ENCODE data around the gene SCN2A. TPM values are rescaled to one million over a fixed set of nuclear protein-coding genes. Genes with fewer than 3 reads are reported as not detected.

SCN2A gene
- total RNA-seq: 2.7 TPM

DNA sequence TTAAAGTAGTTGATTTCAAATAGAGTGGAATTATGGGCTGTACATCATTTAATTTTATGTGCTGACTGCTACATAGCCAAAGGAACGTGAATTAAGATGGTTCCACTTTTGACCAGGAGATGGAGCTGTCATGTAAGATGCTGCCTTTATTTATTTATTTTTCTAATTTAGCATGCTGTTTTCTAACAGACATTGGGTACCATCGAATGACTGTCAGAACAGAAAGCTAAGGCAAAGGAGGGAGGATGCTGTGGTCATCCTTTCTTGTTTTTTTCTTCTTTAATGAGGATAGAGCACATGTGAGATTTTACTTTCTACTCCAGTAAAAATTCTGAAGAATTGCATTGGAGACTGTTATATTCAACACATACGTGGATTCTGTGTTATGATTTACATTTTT, at the start of gene SCN2A:
TSS of gene SCN2A (plus strand) at position 185 of the 400 bp plus-strand sequence. CDS start 56,410 bp downstream, outside the sequence.

DNA sequence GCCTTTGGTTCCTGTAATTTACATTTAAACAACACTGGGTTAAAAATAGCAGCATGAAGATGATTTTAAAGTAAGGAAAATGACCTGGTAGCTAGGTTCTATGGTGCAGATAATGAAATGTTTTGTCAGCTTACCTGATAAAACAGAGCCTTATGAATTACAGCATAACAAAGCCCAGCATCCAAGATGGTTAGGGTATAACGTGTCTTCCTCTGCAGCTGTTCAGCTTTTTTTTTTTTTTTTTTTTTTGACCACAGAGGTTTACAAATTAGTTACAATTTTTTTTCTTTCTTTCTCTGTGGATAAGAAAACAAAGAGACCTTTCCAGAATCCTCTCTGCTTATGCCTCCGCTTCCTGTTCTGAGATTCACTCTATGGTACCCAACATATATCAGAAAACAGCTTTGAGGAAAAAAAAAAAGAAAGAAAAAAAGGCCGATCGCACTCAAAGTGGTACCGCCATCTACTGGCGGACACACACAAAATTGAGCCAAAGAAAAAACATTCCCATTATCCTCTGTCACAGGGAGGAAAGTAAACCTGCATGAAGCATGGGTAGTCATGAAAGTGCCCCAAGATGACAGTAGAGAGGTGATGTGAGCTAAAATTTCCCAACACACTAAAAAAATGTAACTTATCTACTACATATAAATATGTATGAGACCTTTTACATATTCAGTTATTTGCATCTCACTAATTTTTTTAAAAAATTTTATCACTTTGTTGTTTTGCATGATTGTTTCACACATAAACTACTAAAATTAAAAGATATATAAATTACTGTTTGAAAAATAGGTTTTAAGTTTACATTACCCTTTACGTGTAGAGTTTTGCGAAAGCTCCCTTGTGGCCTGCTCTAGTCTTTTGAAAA, 35.3 kb upstream of the SCN2A start, which contains the start of gene SCN3A:
TSS of gene SCN3A (minus strand) at position 362 of the 871 bp plus-strand sequence. CDS start 27,656 bp downstream, outside the sequence.

Other genes with a start within 250 kb of the SCN2A start
- 0.76 TPM for gene SCN3A, start 35.4 kb upstream of the SCN2A start, total RNA-seq
- gene CSRNP3, start 230.3 kb downstream of the SCN2A start, total RNA-seq: 12.8 TPM

Data from metanephros (tissue), 1 donor.